Measurements from ENCODE around the gene MT1A. TPM values are rescaled to one million over a fixed set of nuclear protein-coding genes. Genes with fewer than 3 reads are reported as not detected.
"Not testable (repeated sequence)": the region's sequence is repeated elsewhere in the genome, so short reads cannot be mapped to it uniquely, and the experiment has no call there.

The MT1A gene
- polyA plus RNA-seq, 4 donors: 1.3 to 240 (median 21.3) TPM

GRCh38 chr16:56615353-56615752, 23.1 kb upstream of the MT1A start:
- H3K9me3 ChIP-seq (ENCODE audit: control insufficient read depth in 2 of 2, insufficient read depth in 1 of 2, low read depth in 1 of 2, low read length in 1 of 2): no peaks in the 10 kb centered on the region
- WGBS, 3 donors: 85 to 93% (median 93%) methylated on average over 3 of the region's 3 CpGs
- FAIRE-seq: no peak

GRCh38 chr16:56616608-56617211, 21.8 kb upstream of the MT1A start:
- H3K27me3 ChIP-seq (ENCODE audit: control insufficient read depth in 3 of 3, insufficient read depth in 3 of 3, low read length in 3 of 3): peaks cover 0 to 22% (median 0%) of the 10 kb centered on the region in 3 donors
- H3K27ac ChIP-seq (ENCODE audit: low read depth in 1 of 3, low read length in 2 of 3): no peak overlapping the region
- H3K4me3 ChIP-seq (ENCODE audit: low read depth in 1 of 3, low read length in 3 of 3): peak overlapping the region in 2 of 3 donors; percentile 29 to 31
- H3K4me1 ChIP-seq (ENCODE audit: control insufficient read depth in 3 of 3, insufficient read depth in 2 of 3, low read depth in 1 of 3, low read length in 2 of 3): peaks cover 0 to 6% (median 0%) of the 10 kb centered on the region in 3 donors
- no peaks in the 10 kb centered on the region for H3K36me3 ChIP-seq (ENCODE audit: control insufficient read depth in 3 of 3, insufficient read depth in 2 of 3, low read depth in 1 of 3, low read length in 3 of 3)
- 51 to 75% (median 57%) methylated on average over 17 to 23 of the region's 23 CpGs for WGBS, 3 donors
- FAIRE-seq (no peak), DNase-seq (no peak)
- H3K9me3 ChIP-seq (ENCODE audit: control insufficient read depth in 2 of 2, insufficient read depth in 1 of 2, low read depth in 1 of 2, low read length in 1 of 2): no peaks in the 10 kb centered on the region

More at GRCh38 chr16:56615353-56615752, 23.1 kb upstream of the MT1A start:
- no peak overlapping the region for H3K27ac ChIP-seq (ENCODE audit: low read depth in 1 of 3, low read length in 2 of 3)
- no peak for DNase-seq
- peaks cover 0 to 22% (median 0%) of the 10 kb centered on the region in 3 donors for H3K27me3 ChIP-seq (ENCODE audit: control insufficient read depth in 3 of 3, insufficient read depth in 3 of 3, low read length in 3 of 3)
- no peak overlapping the region for H3K4me3 ChIP-seq (ENCODE audit: low read depth in 1 of 3, low read length in 3 of 3)
- peaks cover 2 to 9% (median 4%) of the 10 kb centered on the region in 3 donors for H3K4me1 ChIP-seq (ENCODE audit: control insufficient read depth in 3 of 3, insufficient read depth in 2 of 3, low read depth in 1 of 3, low read length in 2 of 3)
- no peaks in the 10 kb centered on the region for H3K36me3 ChIP-seq (ENCODE audit: control insufficient read depth in 3 of 3, insufficient read depth in 2 of 3, low read depth in 1 of 3, low read length in 3 of 3)

- 2 to 9% (median 3%) methylated on average over 24 to 41 of the region's 41 CpGs for WGBS, 3 donors
- Histone ChIP-seq H3K4me1 (ENCODE audit: control insufficient read depth in 3 of 3, insufficient read depth in 2 of 3, low read depth in 1 of 3, low read length in 2 of 3) (peaks cover 0 to 6% (median 0%) of the 10 kb centered on the region in 3 donors), H3K9me3 (ENCODE audit: control insufficient read depth in 2 of 2, insufficient read depth in 1 of 2, low read depth in 1 of 2, low read length in 1 of 2) (no peaks in the 10 kb centered on the region), H3K4me3 (ENCODE audit: low read depth in 1 of 3, low read length in 3 of 3) (peak overlapping the region in 2 of 3 donors; percentile 29 to 31), H3K27me3 (ENCODE audit: control insufficient read depth in 3 of 3, insufficient read depth in 3 of 3, low read length in 3 of 3) (peaks cover 0 to 22% (median 0%) of the 10 kb centered on the region in 3 donors), H3K36me3 (ENCODE audit: control insufficient read depth in 3 of 3, insufficient read depth in 2 of 3, low read depth in 1 of 3, low read length in 3 of 3) (no peaks in the 10 kb centered on the region), H3K27ac (ENCODE audit: low read depth in 1 of 3, low read length in 2 of 3) (peak overlapping the region in 1 of 3 donors; percentile 59)
- FAIRE-seq (no peak), DNase-seq (peak; percentile 71 to 80)
Measured at GRCh38 chr16:56617212-56618085, 21.0 kb upstream of the MT1A start.

- Histone ChIP-seq H3K36me3 (ENCODE audit: control insufficient read depth in 3 of 3, insufficient read depth in 2 of 3, low read depth in 1 of 3, low read length in 3 of 3) (no peaks in the 10 kb centered on the region), H3K9me3 (ENCODE audit: control insufficient read depth in 2 of 2, insufficient read depth in 1 of 2, low read depth in 1 of 2, low read length in 1 of 2) (no peaks in the 10 kb centered on the region), H3K27ac (ENCODE audit: low read depth in 1 of 3, low read length in 2 of 3) (no peak overlapping the region), H3K4me3 (ENCODE audit: low read depth in 1 of 3, low read length in 3 of 3) (no peak overlapping the region), H3K27me3 (ENCODE audit: control insufficient read depth in 3 of 3, insufficient read depth in 3 of 3, low read length in 3 of 3) (peaks cover 0 to 22% (median 0%) of the 10 kb centered on the region in 3 donors), H3K4me1 (ENCODE audit: control insufficient read depth in 3 of 3, insufficient read depth in 2 of 3, low read depth in 1 of 3, low read length in 2 of 3) (peaks cover 0 to 6% (median 0%) of the 10 kb centered on the region in 3 donors)
- FAIRE-seq (no peak), DNase-seq (no peak)
- WGBS, 3 donors: 73 to 87% (median 83%) methylated on average over 6 of the region's 6 CpGs
Measured at GRCh38 chr16:56618138-56618537, 20.3 kb upstream of the MT1A start.

- Histone ChIP-seq H3K4me3 (ENCODE audit: low read depth in 1 of 3, low read length in 3 of 3) (no peak overlapping the region), H3K9me3 (ENCODE audit: control insufficient read depth in 2 of 2, insufficient read depth in 1 of 2, low read depth in 1 of 2, low read length in 1 of 2) (no peaks in the 10 kb centered on the region), H3K27ac (ENCODE audit: low read depth in 1 of 3, low read length in 2 of 3) (no peak overlapping the region), H3K36me3 (ENCODE audit: control insufficient read depth in 3 of 3, insufficient read depth in 2 of 3, low read depth in 1 of 3, low read length in 3 of 3) (no peaks in the 10 kb centered on the region), H3K4me1 (ENCODE audit: control insufficient read depth in 3 of 3, insufficient read depth in 2 of 3, low read depth in 1 of 3, low read length in 2 of 3) (peaks cover 0 to 6% (median 0%) of the 10 kb centered on the region in 3 donors), H3K27me3 (ENCODE audit: control insufficient read depth in 3 of 3, insufficient read depth in 3 of 3, low read length in 3 of 3) (peaks cover 0 to 22% (median 0%) of the 10 kb centered on the region in 3 donors)
- 83 to 91% (median 83%) methylated on average over 8 of the region's 8 CpGs for WGBS, 3 donors
- no peak for DNase-seq
- no peak for FAIRE-seq
Measured at GRCh38 chr16:56620339-56620897, 18.0 kb upstream of the MT1A start.

- FAIRE-seq: not testable (repeated sequence)
Measured at GRCh38 chr16:56621665-56622445, 16.6 kb upstream of the MT1A start.

GRCh38 chr16:56623184-56623583, 15.3 kb upstream of the MT1A start:
- not testable (repeated sequence) for H3K4me1 ChIP-seq (ENCODE audit: control insufficient read depth in 3 of 3, insufficient read depth in 2 of 3, low read depth in 1 of 3, low read length in 2 of 3); H3K27ac ChIP-seq (ENCODE audit: low read depth in 1 of 3, low read length in 2 of 3); H3K9me3 ChIP-seq (ENCODE audit: control insufficient read depth in 2 of 2, insufficient read depth in 1 of 2, low read depth in 1 of 2, low read length in 1 of 2); FAIRE-seq; DNase-seq; H3K4me3 ChIP-seq (ENCODE audit: low read depth in 1 of 3, low read length in 3 of 3); H3K36me3 ChIP-seq (ENCODE audit: control insufficient read depth in 3 of 3, insufficient read depth in 2 of 3, low read depth in 1 of 3, low read length in 3 of 3)
- 87 to 89% (median 87%) methylated on average over 5 of the region's 5 CpGs for WGBS, 3 donors
- peaks cover 0 to 19% (median 0%) of the 10 kb centered on the region in 3 donors for H3K27me3 ChIP-seq (ENCODE audit: control insufficient read depth in 3 of 3, insufficient read depth in 3 of 3, low read length in 3 of 3)

More at GRCh38 chr16:56621665-56622445, 16.6 kb upstream of the MT1A start:
- H3K27ac ChIP-seq (ENCODE audit: low read depth in 1 of 3, low read length in 2 of 3); H3K36me3 ChIP-seq (ENCODE audit: control insufficient read depth in 3 of 3, insufficient read depth in 2 of 3, low read depth in 1 of 3, low read length in 3 of 3); DNase-seq; H3K4me1 ChIP-seq (ENCODE audit: control insufficient read depth in 3 of 3, insufficient read depth in 2 of 3, low read depth in 1 of 3, low read length in 2 of 3); H3K4me3 ChIP-seq (ENCODE audit: low read depth in 1 of 3, low read length in 3 of 3); H3K9me3 ChIP-seq (ENCODE audit: control insufficient read depth in 2 of 2, insufficient read depth in 1 of 2, low read depth in 1 of 2, low read length in 1 of 2): not testable (repeated sequence)
- WGBS, 3 donors: 59 to 72% (median 64%) methylated on average over 4 of the region's 4 CpGs
- peaks cover 0 to 28% (median 0%) of the 10 kb centered on the region in 3 donors for H3K27me3 ChIP-seq (ENCODE audit: control insufficient read depth in 3 of 3, insufficient read depth in 3 of 3, low read length in 3 of 3)

- Histone ChIP-seq H3K4me1 (ENCODE audit: control insufficient read depth in 3 of 3, insufficient read depth in 2 of 3, low read depth in 1 of 3, low read length in 2 of 3) (peaks cover 0 to 3% (median 0%) of the 10 kb centered on the region in 3 donors), H3K36me3 (ENCODE audit: control insufficient read depth in 3 of 3, insufficient read depth in 2 of 3, low read depth in 1 of 3, low read length in 3 of 3) (no peaks in the 10 kb centered on the region), H3K27ac (ENCODE audit: low read depth in 1 of 3, low read length in 2 of 3) (no peak overlapping the region), H3K4me3 (ENCODE audit: low read depth in 1 of 3, low read length in 3 of 3) (no peak overlapping the region), H3K9me3 (ENCODE audit: control insufficient read depth in 2 of 2, insufficient read depth in 1 of 2, low read depth in 1 of 2, low read length in 1 of 2) (no peaks in the 10 kb centered on the region), H3K27me3 (ENCODE audit: control insufficient read depth in 3 of 3, insufficient read depth in 3 of 3, low read length in 3 of 3) (peaks cover 0 to 15% (median 0%) of the 10 kb centered on the region in 3 donors)
- WGBS, 3 donors: 90 to 96% (median 92%) methylated on average over 2 of the region's 2 CpGs
- DNase-seq (no peak), FAIRE-seq (no peak)
Measured at GRCh38 chr16:56623637-56624036, 14.8 kb upstream of the MT1A start.

Measured in small intestine (tissue), 7 donors.